ENCODE results near the gene GNAI3. TPM values are rescaled to one million over a fixed set of nuclear protein-coding genes. Genes with fewer than 3 reads are reported as not detected.
A peak's percentile ranks its signal among the peaks of the same experiment; 100 is the strongest.

GNAI3 gene
- total and polyA plus RNA-seq, 2 of the 13 experiments (the other 11 are each of a cell fraction or from before 2014, with no cell fraction given) = 4.3 to 9.0 TPM

DNA sequence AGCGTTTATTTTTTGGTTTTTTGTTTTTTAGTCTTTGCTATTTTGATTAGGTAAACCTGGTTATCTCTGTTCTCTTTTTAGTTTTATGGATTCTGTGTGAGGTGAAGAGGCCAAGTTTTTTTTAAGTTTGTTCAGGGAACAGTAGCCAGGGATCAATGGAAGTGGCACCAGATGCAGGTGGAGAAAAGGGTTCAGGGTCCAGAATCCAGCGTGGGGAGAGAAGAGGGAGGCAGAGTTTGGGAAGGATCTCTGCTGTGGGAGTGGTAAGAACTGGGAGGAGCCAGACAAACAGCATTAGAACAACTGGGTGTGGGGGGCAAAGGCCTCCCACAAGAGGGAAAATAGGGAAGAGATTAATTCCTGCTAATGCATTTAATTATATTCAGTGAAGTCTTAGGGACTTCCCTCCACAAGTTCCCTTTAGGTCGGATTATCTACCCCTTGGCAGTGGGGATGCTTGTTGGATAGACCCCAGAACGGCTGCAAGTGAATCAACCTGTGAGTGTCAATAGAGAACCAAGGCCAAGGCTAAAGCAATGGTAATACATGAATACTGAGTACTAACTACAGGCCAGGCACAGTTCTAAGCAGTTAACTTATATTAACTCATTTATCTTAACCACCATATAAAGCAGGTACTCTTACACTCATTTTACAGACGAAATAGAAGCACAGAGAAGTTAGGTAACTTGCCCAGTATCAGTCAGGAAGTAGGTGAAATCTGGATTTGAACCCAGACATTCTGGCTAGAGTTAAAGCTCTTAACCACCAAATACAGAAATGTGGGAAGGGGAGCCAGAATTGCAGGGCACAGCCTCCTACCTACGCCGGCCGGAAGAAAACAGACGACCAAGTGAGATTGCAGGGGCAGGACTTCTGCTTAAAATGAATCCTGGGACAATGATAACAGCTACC lies 70.5 kb downstream of the GNAI3 start (continued):
- TF ChIP-seq ZNF414 (CRISPR knock-in tag; IDR thresholded peaks at IDR 0.05) (0 out of 2 replicates have a peak, but pooled peaks have one; percentile 62), NCOA2 (CRISPR knock-in tag; IDR thresholded peaks at IDR 0.05) (peak; percentile 63; the same call in 1 of the 2 replicates), HOXA3 (CRISPR knock-in tag; IDR thresholded peaks at IDR 0.05) (peak; percentile 37; the same call in 1 of the 2 replicates), HMG20A (CRISPR knock-in tag; IDR thresholded peaks at IDR 0.05; ENCODE audit: borderline replicate concordance) (peak; percentile 40; the same call in 1 of the 2 replicates), HDAC1 (CRISPR knock-in tag; IDR thresholded peaks at IDR 0.05) (peak; percentile 65; the same call in 1 of the 2 replicates), MAX (IDR thresholded peaks at IDR 0.05) (0 out of 2 replicates have a peak, but pooled peaks have one; percentile 25), LCORL (IDR thresholded peaks at IDR 0.05) (peak; percentile 46; the same call in 1 of the 2 replicates), LCORL (CRISPR knock-in tag; IDR thresholded peaks at IDR 0.05) (peak; percentile 79; the same call in 1 of the 2 replicates), TCF7 (IDR thresholded peaks at IDR 0.05; ENCODE audit: low read depth) (peak; percentile 79), NR2F1 (CRISPR knock-in tag; IDR thresholded peaks at IDR 0.05) (peak; percentile 62 to 67), TBX2 (CRISPR knock-in tag; IDR thresholded peaks at IDR 0.05; ENCODE audit: borderline replicate concordance) (peak; percentile 62), KAT8 (CRISPR knock-in tag; IDR thresholded peaks at IDR 0.05) (peak; percentile 28; the same call in 1 of the 2 replicates), PAWR (CRISPR knock-in tag; IDR thresholded peaks at IDR 0.05; ENCODE audit: borderline replicate concordance) (no peak), SP5 (CRISPR knock-in tag; IDR thresholded peaks at IDR 0.05; ENCODE audit: borderline replicate concordance, low read depth) (peak; percentile 52; the same call in 1 of the 2 replicates), ZFP37 (CRISPR knock-in tag; IDR thresholded peaks at IDR 0.05; ENCODE audit: borderline replicate concordance) (no peak), ZNF710 (CRISPR knock-in tag; IDR thresholded peaks at IDR 0.05; ENCODE audit: borderline replicate concordance) (peak; percentile 46; the same call in 1 of the 2 replicates), ZNF788 (CRISPR knock-in tag; IDR thresholded peaks at IDR 0.05; ENCODE audit: borderline replicate concordance) (0 out of 2 replicates have a peak, but pooled peaks have one; percentile 34), FOXP4 (CRISPR knock-in tag; IDR thresholded peaks at IDR 0.05) (peak; percentile 59; the same call in 1 of the 2 replicates), SNAPC2 (CRISPR knock-in tag; IDR thresholded peaks at IDR 0.05) (0 out of 2 replicates have a peak, but pooled peaks have one; percentile 48), HOXA5 (CRISPR knock-in tag; IDR thresholded peaks at IDR 0.05) (no peak), PHF5A (CRISPR knock-in tag; IDR thresholded peaks at IDR 0.05; ENCODE audit: low read depth, unreplicated experiment) (peak; percentile 27)
- TF ChIP-seq, protein P1, sequence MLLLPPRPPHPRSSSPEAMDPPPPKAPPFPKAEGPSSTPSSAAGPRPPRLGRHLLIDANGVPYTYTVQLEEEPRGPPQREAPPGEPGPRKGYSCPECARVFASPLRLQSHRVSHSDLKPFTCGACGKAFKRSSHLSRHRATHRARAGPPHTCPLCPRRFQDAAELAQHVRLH (CRISPR knock-in tag; IDR thresholded peaks at IDR 0.05; ENCODE audit: borderline replicate concordance, low read depth) = no peak
